Ovary (tissue), 9 donors: ENCODE data around the gene TRAPPC2L. TPM values are rescaled to one million over a fixed set of nuclear protein-coding genes. Genes with fewer than 3 reads are reported as not detected.

Experiments used
- DNase-seq, 5 donors: peaks; one replicate each; pipeline ENCODE4 v3.0.0-alpha.2; 2019 to 2020
- H3K27ac ChIP-seq, 2 donors: fragments of 200-600 bp; one replicate each; pipeline versions ENCODE4 v1.5.1 to v1.8.0; 2019 to 2022
- H3K27me3 ChIP-seq: fragments of 200-600 bp; one replicate; pipeline ENCODE4 v1.8.0; 2022
- H3K36me3 ChIP-seq: fragments of 200-600 bp; sonication (generic); one replicate; pipeline ENCODE4 v1.5.1; 2019
- H3K4me1 ChIP-seq: one replicate; pipeline ENCODE4 v1.8.1; 2013; ENCODE audit warnings: mild to moderate bottlenecking, moderate library complexity; ENCODE audit not compliant: insufficient read depth
- H3K4me3 ChIP-seq: fragments of 200-600 bp; sonication (generic); one replicate; pipeline ENCODE4 v1.5.1; 2017
- H3K9me3 ChIP-seq, 2 donors: fragments of 200-600 bp in 1 of 2; sonication (generic) in 1 of 2; one replicate each; pipeline versions ENCODE4 v1.5.1 to v1.8.1; 2013 to 2019; ENCODE audit warnings: mild to moderate bottlenecking in 1 of 2, moderate library complexity in 1 of 2
- EP300 ChIP-seq: sonication (generic); formaldehyde crosslinking; IDR thresholded peaks from one replicate; pipeline ENCODE4 v1.6.1; 2017; ENCODE audit warnings: antibody characterized with exemption
- POLR2A ChIP-seq: fragments of 450-650 bp; IDR thresholded peaks from one replicate; pipeline ENCODE4 v1.6.1; 2017; ENCODE audit warnings: antibody characterized with exemption, mild to moderate bottlenecking, moderate library complexity
- WGBS, 3 donors: extraction: QIAGEN DNeasy Blood & Tissue Kit in 1 of 3; methylation state at CpG; one replicate each; pipeline versions ENCODE4 v1.1.5 to v1.1.7; 2013 to 2017; 5-methylcytosine and 5-hydroxymethylcytosine counted together
- intact Hi-C, 4 donors: fragments of 100-400 bp; cut with DNase I; formaldehyde crosslinking; loops; one replicate each; pipeline versions ENCODE4 v1.11.0 to v1.15.1; 2022 to 2023
- polyA plus RNA-seq, 2 donors: library from polyadenylated mRNA; stranded (reverse); fragments of 200-250 nt in 1 of 2; fragments of 350-450 nt in 1 of 2; fragmentation: Illumina TruSeq in 1 of 2; extraction: RNeasy Lipid Tissue Mini Kit (QIAGEN cat#74804) in 1 of 2; gene quantifications; one replicate each; pipeline ENCODE4 v1.2.3, GENCODE V29; 2013 to 2014
- total RNA-seq, 7 donors: library from RNA; depleted of rRNA in 2 of 7; stranded (reverse); fragments of >200 nt in 2 of 7; fragmentation: NEBNext Ultra II Directional in 3 of 7; extraction: Animal tissue kit (Norgen Biotek cat#: 25700) in 3 of 7; gene quantifications; one replicate each; pipeline versions ENCODE4 v1.1.0 to v1.2.4, GENCODE V29; 2016 to 2023
- TF ChIP-seq, protein P1 (sequence below), 3 donors: fragments of 450-650 bp in 2 of 3; fragments of 200-600 bp in 1 of 3; IDR thresholded peaks; one replicate each; pipeline versions ENCODE4 v1.5.1 to v1.8.0; 2016 to 2022; ENCODE audit warnings: antibody characterized with exemption in 3 of 3, mild to moderate bottlenecking in 1 of 3
- donor health status: DM: no; HTN: no; CAD: no; lungs with moderate emphysema.
- donor health status: DM: no; HTN: no; CAD: no.
- donor health status: Bipolar disorder and iron deficiency.
- donor health status: DM: yes; HTN: yes; CAD: no.
- donor health status: DM: no; HTN: no; CAD: no.
- donor health status: DM: yes; HTN: yes; CAD: no.

The TRAPPC2L gene
- total and polyA plus RNA-seq, 9 donors, result 37.2 to 101 (median 58.6) TPM

DNA sequence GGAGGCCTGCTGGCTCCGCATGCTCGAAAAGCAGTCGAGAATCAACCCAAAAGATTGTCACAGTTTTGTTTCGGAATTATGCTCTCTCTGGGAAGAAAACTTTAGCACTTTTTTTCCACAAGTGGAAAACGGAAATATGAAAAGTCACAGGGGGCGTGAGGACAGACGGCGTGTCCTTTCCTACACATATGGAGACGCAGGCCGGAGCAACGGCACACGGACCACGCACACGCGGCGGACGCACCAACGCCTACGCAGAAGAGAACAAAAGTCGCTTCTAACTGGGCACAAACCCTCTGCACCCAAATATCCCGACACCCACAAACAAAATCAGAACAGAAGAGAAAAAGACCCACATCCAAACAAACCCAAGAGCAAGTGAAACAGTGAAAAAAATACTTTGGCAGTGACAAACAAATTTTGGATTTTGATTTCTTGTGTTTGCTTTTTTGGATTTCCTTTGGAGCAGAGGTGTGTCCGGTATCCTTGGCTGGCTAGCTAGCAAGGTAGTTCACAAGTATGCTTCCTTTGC lies 18.8 kb downstream of the TRAPPC2L start:
- Histone ChIP-seq H3K9me3 (no peaks in the 10 kb centered on the region), H3K27me3 (no peaks in the 10 kb centered on the region), H3K4me3 (no peak overlapping the region), H3K4me1 (peaks cover 1% of the 10 kb centered on the region), H3K27ac (no peak overlapping the region), H3K36me3 (no peaks in the 10 kb centered on the region)
- DNase-seq, result no peak
- intact Hi-C loops, result no loop called here
- TF ChIP-seq POLR2A, result no peak
- TF ChIP-seq, protein P1, sequence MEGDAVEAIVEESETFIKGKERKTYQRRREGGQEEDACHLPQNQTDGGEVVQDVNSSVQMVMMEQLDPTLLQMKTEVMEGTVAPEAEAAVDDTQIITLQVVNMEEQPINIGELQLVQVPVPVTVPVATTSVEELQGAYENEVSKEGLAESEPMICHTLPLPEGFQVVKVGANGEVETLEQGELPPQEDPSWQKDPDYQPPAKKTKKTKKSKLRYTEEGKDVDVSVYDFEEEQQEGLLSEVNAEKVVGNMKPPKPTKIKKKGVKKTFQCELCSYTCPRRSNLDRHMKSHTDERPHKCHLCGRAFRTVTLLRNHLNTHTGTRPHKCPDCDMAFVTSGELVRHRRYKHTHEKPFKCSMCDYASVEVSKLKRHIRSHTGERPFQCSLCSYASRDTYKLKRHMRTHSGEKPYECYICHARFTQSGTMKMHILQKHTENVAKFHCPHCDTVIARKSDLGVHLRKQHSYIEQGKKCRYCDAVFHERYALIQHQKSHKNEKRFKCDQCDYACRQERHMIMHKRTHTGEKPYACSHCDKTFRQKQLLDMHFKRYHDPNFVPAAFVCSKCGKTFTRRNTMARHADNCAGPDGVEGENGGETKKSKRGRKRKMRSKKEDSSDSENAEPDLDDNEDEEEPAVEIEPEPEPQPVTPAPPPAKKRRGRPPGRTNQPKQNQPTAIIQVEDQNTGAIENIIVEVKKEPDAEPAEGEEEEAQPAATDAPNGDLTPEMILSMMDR (IDR thresholded peaks at IDR 0.05), result no peak
- TF ChIP-seq EP300, result no peak
- 87 to 90% (median 90%) methylated on average over 22 of the region's 22 CpGs for WGBS, 3 donors

DNA sequence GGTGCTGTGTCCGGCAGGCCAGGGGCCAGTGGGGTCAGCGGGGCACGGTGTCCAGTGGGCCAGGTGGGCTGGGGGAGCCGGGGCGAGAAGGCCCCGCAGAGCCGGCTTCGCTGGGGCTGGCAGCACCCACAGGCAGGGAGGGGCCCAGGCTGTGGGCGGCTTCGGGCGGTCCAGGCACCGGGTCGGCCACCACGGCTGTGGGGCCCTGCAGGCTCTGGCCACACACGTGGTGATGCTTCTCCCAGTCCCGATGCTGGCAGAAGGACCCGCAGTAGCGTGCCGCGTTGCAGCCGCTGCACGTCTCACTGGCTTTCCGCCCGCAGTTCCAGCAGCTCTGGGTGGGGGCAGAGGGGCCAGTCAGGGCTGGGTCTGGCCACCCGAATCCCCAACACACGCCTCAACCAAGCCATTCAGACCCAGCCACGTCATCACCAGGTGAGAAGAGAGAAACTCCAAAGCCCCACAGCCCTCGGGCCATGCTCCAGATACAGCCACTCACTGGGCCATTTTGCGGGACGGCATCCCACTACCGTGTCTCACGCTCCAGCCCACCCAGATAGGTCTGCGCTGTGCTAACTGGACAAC lies 20.1 kb downstream of the TRAPPC2L start:
- H3K9me3 ChIP-seq, result no peaks in the 10 kb centered on the region
- intact Hi-C loops, result no loop called here
- H3K4me1 ChIP-seq, result no peaks in the 10 kb centered on the region
- H3K27me3 ChIP-seq, result no peaks in the 10 kb centered on the region
- 79 to 87% (median 84%) methylated on average over 18 to 33 of the region's 33 CpGs for WGBS, 3 donors
- H3K36me3 ChIP-seq, result no peaks in the 10 kb centered on the region
- H3K27ac ChIP-seq, result no peak overlapping the region
- no peak for TF ChIP-seq EP300
- TF ChIP-seq, protein P1 (IDR thresholded peaks at IDR 0.05), result no peak
- TF ChIP-seq POLR2A, result no peak
- no peak for DNase-seq
- H3K4me3 ChIP-seq, result no peak overlapping the region

DNA sequence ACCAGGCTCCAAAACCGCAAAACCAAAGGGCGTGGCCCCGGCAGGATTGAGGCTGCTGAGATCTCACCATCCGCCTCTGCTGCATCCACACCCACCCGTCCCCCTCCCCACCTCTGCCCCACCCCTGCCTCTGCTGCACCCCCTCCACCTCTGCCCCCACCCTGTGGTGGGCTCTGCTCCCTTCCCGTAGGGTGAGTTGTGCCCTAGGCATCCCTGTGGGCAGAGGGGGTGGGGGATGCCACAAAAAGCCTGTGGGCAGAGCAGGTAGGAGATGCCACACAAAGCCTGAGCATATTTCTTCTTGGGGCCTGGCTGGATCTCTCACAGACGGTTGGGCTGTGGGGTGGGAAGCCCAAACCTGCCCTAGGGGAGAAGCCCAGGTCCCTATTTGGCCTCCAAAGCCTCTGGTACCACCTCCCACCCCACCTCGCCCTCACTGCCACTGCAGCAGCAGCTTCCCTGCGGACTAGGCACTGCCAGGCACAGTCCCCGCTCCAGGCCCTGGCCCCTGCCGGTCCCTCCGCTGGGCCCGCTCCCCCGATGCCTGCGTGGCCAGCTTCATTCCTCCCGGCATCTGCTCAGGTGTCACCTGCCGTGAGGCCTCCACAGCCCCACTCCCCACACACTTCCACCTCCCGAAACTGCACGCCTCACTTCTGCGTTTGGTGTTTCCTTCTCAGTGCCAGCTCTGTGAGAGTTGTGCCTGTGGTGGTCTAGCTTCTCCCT lies 20.8 kb downstream of the TRAPPC2L start:
- no peaks in the 10 kb centered on the region for H3K36me3 ChIP-seq
- no peak overlapping the region for H3K27ac ChIP-seq
- H3K4me1 ChIP-seq, result no peaks in the 10 kb centered on the region
- no peak for DNase-seq
- H3K9me3 ChIP-seq, result no peaks in the 10 kb centered on the region
- WGBS, 3 donors, result 86% methylated on average over 20 of the region's 20 CpGs
- TF ChIP-seq POLR2A (no peak), EP300 (no peak)
- TF ChIP-seq, protein P1 (IDR thresholded peaks at IDR 0.05), result no peak
- intact Hi-C loops, result no loop called here
- no peak overlapping the region for H3K4me3 ChIP-seq
- no peaks in the 10 kb centered on the region for H3K27me3 ChIP-seq

GRCh38 chr16:88878356-88878755 lies 21.4 kb downstream of the TRAPPC2L start:
- no peaks in the 10 kb centered on the region for H3K4me1 ChIP-seq
- TF ChIP-seq, protein P1 (IDR thresholded peaks at IDR 0.05), result no peak
- no peak for TF ChIP-seq EP300
- TF ChIP-seq POLR2A, result no peak
- WGBS, 3 donors, result 90 to 93% (median 93%) methylated on average over 20 of the region's 20 CpGs
- H3K27ac ChIP-seq, result no peak overlapping the region
- intact Hi-C loops, result no loop called here
- H3K36me3 ChIP-seq, result no peaks in the 10 kb centered on the region
- H3K27me3 ChIP-seq, result no peaks in the 10 kb centered on the region
- no peak overlapping the region for H3K4me3 ChIP-seq
- no peaks in the 10 kb centered on the region for H3K9me3 ChIP-seq
- no peak for DNase-seq
